ENCODE data around the gene GALNT1. TPM values are rescaled to one million over a fixed set of nuclear protein-coding genes. Genes with fewer than 3 reads are reported as not detected.

The GALNT1 gene
- polyA plus RNA-seq, 1 donor (not counting 4 experiments of a cell fraction or from before 2014, with no cell fraction given) = 69.4 TPM

GRCh38 chr18:35750929-35751328 is 169.4 kb downstream of the GALNT1 start:
- no peak overlapping the region for H3K4me2 ChIP-seq (ENCODE audit: control insufficient read depth, extremely low read depth, insufficient read depth, low read depth, low read length)
- TF ChIP-seq CTCF (optimal IDR thresholded peaks at IDR 0.05 in 1 of 3, IDR thresholded peaks at IDR 0.05 in 1 of 3, conservative IDR thresholded peaks at IDR 0.05 in 1 of 3; ENCODE audit: extremely low read depth in 1 of 3, insufficient read depth in 2 of 3, low read length in 3 of 3) = no peak
- no peak for TF ChIP-seq EZH2 (IDR thresholded peaks at IDR 0.05; ENCODE audit: low read length)
- H2AFZ ChIP-seq (ENCODE audit: control insufficient read depth, low read length) = no peak overlapping the region
- H3K9me3 ChIP-seq (ENCODE audit: control insufficient read depth, low read depth, low read length) = no peaks in the 10 kb centered on the region
- H4K20me1 ChIP-seq (ENCODE audit: control insufficient read depth, extremely low read depth, insufficient read depth, low read length) = no peaks in the 10 kb centered on the region
- FAIRE-seq (no peak), DNase-seq (ENCODE audit: low read depth, low spot score) (no peak)
- H3K36me3 ChIP-seq (ENCODE audit: control insufficient read depth in 2 of 2, extremely low read depth in 1 of 2, insufficient read depth in 2 of 2, low read length in 2 of 2) = no peaks in the 10 kb centered on the region
- H3K9ac ChIP-seq (ENCODE audit: control insufficient read depth, extremely low read depth, insufficient read depth, low read length) = no peak overlapping the region
- peaks cover 22% of the 10 kb centered on the region for H3K4me1 ChIP-seq (ENCODE audit: control insufficient read depth, extremely low read depth, insufficient read depth, low read length)
- dilution Hi-C loops (cut with MboI; ENCODE audit: extremely low pct_ligation_motif_present, low sequenced_read_pairs) = no loop called here
- H3K79me2 ChIP-seq (ENCODE audit: control insufficient read depth, insufficient read depth, low read length) = no peaks in the 10 kb centered on the region
- H3K27ac ChIP-seq (ENCODE audit: control insufficient read depth, insufficient read depth, low read length) = no peak overlapping the region
- no peaks in the 10 kb centered on the region for H3K9me1 ChIP-seq (ENCODE audit: control insufficient read depth, extremely low read depth, insufficient read depth, low read length)
- no peak overlapping the region for H3K4me3 ChIP-seq (ENCODE audit: control insufficient read depth in 2 of 3, extremely low read depth in 1 of 3, insufficient read depth in 2 of 3, low read depth in 1 of 3, low read length in 3 of 3)
- H3K27me3 ChIP-seq (ENCODE audit: control insufficient read depth, extremely low read depth, insufficient read depth, low read length) = no peaks in the 10 kb centered on the region

GRCh38 chr18:35753306-35753910 is 171.9 kb downstream of the GALNT1 start:
- Histone ChIP-seq H3K9me1 (ENCODE audit: control insufficient read depth, extremely low read depth, insufficient read depth, low read length) (no peaks in the 10 kb centered on the region), H3K4me2 (ENCODE audit: control insufficient read depth, extremely low read depth, insufficient read depth, low read depth, low read length) (no peak overlapping the region), H3K9me3 (ENCODE audit: control insufficient read depth, low read depth, low read length) (no peaks in the 10 kb centered on the region), H3K9ac (ENCODE audit: control insufficient read depth, extremely low read depth, insufficient read depth, low read length) (no peak overlapping the region), H3K36me3 (ENCODE audit: control insufficient read depth in 2 of 2, extremely low read depth in 1 of 2, insufficient read depth in 2 of 2, low read length in 2 of 2) (no peaks in the 10 kb centered on the region), H3K27me3 (ENCODE audit: control insufficient read depth, extremely low read depth, insufficient read depth, low read length) (no peaks in the 10 kb centered on the region), H3K4me1 (ENCODE audit: control insufficient read depth, extremely low read depth, insufficient read depth, low read length) (peaks cover 16% of the 10 kb centered on the region), H3K4me3 (ENCODE audit: control insufficient read depth in 2 of 3, extremely low read depth in 1 of 3, insufficient read depth in 2 of 3, low read depth in 1 of 3, low read length in 3 of 3) (no peak overlapping the region), H4K20me1 (ENCODE audit: control insufficient read depth, extremely low read depth, insufficient read depth, low read length) (no peaks in the 10 kb centered on the region), H3K79me2 (ENCODE audit: control insufficient read depth, insufficient read depth, low read length) (no peaks in the 10 kb centered on the region), H3K27ac (ENCODE audit: control insufficient read depth, insufficient read depth, low read length) (no peak overlapping the region), H2AFZ (ENCODE audit: control insufficient read depth, low read length) (peak overlapping the region; percentile 68)
- dilution Hi-C loops (cut with MboI; ENCODE audit: extremely low pct_ligation_motif_present, low sequenced_read_pairs) = no loop called here
- FAIRE-seq (peak; percentile 32), DNase-seq (ENCODE audit: low read depth, low spot score) (no peak)
- no peak for TF ChIP-seq CTCF (optimal IDR thresholded peaks at IDR 0.05 in 1 of 3, IDR thresholded peaks at IDR 0.05 in 1 of 3, conservative IDR thresholded peaks at IDR 0.05 in 1 of 3; ENCODE audit: extremely low read depth in 1 of 3, insufficient read depth in 2 of 3, low read length in 3 of 3)
- TF ChIP-seq EZH2 (IDR thresholded peaks at IDR 0.05; ENCODE audit: low read length) = no peak

All from keratinocyte (primary cell).